NCI-H446 treated with DMSO at 0.1 percent for 48 hours (cell line): Measurements from ENCODE around the gene CFAP97.
"Not testable (repeated sequence)": the region's sequence is repeated elsewhere in the genome, so short reads cannot be mapped to it uniquely, and the experiment has no call there.

Source experiments
- DNase-seq: peaks from one replicate; lab custom pipeline; 2025; lab: John Stamatoyannopoulos, UW

Gene CFAP97

DNA sequence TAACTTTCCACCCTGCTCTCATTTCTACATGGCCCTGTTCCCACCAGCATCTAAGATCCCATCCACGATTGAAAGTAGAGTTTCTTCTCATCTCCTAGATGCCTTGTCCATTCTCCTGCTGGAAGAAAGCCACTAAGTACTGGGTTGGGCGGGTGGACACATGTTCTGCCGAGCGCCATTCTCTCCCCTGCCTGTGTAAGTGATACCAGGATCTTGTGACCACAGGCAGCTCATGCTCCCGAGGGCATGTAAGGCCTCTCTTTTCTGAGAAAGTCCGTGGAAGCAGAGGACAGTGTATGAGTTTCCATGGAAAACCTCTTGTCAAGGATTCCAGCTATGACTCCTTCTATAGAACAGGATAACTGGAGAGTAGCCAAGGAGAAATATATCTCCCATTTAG, 64.1 kb downstream of the CFAP97 start:
- no peak for DNase-seq

DNA sequence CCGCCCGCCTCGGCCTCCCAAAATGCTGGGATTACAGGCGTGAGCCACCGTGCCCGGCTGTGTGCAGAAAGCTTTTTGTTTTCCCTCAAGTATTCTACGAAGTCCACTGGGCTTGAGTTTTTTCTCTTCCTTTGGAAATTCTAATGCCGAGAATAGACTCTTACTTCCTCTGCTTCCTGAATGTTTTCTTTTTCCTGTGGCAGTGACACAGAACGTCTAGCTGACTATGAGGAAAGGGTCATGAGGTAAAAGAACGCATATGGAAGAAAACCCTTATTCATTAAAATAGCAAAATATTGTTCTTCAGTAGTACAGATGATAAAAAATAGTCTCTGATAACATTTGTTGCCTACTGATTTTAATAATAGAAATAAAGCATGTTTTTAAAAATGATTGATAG, 65.6 kb downstream of the CFAP97 start:
- no peak for DNase-seq

DNA sequence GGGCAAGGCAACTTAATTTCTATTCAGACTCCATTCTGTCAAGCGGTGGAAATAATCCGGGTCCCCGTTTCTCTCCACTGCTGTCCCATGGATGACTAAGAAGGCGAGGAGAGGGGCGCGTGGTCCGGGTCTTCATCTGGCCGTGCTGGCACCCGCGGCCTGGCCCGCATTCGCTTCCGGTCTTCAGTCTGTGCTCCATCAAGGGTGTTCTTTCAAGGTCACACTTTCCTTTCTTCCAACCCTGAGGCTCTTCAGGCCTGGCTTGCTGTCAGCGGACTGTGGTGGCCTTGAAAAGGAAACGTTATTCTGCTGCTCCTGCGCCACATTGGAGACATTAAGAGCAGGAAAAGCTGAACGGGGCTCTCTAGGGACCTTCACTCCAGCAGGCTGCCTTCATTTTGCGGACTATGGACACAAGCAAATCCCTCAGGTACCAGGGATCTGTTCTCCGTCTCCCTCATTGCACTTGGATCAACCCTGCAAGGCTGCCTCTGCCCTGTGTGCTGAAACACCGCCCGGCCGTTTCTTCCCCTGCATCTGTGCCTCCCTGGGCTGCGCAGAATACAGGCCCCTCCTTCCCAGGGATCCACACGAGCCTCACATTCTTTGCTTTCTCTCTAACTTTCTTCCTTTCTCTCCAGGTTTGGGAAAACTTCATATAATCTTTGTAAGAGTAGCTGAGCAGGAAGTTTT, 66.4 kb downstream of the CFAP97 start:
- no peak for DNase-seq

DNA sequence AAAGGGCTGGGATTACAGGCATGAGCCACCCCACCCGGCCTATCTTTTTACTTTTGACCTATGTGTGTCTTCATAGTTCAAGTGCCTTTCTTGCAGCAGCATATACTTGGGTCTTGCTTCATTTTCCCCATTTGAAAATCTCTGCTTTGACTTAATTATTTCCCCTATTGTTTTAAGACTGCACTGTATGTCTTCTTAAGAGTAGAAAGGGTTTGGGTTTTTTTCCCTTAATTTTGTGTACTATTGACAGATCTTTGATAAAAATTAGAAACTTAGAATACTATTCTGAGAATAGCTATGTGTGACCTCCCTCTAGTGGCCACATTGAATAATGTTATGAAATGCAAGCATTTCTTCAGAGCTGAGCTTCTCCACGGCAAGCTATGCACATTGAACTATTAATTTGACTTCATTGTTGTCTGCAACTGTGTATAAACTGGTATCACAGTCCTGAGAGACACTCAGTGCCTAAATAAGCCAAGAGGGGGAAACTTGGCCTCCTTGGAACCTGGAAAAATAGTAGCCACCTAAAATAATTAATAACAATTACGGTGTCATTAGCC, 69.4 kb downstream of the CFAP97 start:
- DNase-seq, result no peak

DNA sequence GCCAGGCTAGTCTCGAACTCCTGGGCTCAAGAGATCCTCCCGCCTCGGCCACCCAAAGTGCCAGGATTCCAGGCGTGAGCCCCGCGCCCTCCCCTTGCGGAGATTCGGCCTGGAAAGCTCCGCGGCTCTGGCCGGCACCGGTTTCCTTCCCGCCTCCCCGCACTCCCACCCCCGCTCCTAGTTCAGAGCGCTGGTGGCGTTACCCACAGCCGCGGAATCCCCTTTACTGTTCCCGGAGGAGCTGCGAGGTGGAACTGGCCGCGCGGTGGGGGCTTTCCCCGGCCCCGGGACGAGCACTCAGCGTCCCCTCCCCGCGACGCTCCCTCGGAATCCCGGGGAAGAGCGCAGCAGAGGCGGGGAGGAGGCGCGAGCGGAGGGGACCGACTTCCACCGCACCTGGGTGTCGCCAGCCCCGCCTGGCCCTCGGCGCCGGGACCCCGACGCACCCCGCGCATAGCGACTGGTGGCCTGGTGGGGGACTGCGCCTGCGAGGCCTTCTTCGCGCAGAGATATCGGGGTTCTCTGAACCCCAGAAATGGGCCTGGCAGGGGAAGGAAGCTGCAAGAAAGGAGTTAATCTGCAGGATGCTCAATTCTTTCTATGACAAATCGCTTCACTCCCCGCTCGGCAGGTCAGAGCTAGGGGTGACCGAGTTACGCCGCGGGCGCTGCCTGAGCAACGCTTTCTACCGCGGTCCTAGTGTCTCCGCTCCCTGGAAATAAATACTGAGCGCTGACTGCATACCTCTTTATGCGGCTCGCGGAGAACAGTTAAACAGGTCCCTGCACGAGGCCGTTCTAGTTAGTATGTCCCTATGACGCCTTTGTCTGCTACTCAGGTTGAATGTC, 75.3 kb downstream of the CFAP97 start:
- no peak for DNase-seq

DNA sequence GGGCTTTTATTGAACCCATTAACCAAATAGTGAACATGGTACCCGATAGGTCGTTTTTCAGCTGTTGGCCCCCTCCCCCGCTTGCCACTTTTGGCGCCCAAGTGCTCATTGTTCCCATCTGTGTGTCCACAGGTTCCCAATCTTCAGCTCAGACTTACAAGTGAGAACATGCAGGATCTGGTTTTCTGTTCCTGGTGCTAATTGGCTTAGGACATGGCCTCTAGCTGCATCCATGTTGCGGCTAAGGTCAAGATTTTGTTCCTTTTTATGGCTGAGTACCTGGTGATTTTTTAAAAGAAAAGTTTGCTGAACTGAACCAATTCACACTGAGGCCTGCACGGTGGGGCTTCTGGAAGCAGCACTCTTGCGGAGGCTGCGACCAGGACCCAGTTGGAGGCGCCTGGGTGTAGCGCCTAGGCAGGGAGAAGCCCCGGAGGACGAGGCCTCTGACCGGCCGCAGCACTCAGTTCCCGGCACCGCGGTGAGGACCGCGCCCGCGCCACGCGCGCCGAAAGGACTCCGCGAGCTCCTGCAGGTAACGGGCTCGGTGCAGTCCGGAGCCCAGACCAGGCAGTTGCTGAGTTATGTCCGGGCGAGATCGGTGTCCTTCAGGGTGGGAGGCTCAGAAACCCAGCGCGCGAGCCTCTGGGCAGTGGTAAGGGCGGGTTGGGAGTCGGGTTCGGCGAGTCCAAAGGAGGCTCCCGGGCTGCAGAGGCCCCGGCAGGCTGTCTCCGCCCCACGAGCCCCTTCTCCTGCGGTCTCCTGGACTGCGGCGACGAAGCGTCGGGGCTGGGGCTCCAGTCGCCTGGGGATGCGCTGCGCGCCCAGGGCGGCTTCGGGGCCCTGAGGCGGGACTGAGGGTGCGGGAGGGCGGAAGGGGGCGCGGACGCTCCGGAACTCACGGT, 76.5 kb downstream of the CFAP97 start:
- no peak for DNase-seq

DNA sequence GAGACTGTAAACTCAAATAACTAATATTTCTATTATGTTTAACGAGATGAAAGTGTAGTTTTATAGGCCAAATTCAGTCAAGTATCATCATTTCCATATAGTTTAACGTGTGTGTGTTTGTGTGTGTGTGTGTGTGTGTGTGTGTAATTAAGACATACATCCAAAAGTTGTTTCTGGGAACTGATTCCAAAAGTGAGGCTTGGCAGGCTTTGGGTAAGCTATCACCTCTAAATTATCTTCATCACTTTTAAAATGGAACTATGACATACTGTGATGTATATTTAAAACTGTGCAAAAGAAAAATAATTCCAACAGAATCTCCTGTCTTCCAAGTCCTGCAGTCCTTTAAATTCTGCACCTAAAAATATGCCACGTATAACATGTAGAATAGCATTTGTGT, 79.8 kb downstream of the CFAP97 start:
- no peak for DNase-seq

DNA sequence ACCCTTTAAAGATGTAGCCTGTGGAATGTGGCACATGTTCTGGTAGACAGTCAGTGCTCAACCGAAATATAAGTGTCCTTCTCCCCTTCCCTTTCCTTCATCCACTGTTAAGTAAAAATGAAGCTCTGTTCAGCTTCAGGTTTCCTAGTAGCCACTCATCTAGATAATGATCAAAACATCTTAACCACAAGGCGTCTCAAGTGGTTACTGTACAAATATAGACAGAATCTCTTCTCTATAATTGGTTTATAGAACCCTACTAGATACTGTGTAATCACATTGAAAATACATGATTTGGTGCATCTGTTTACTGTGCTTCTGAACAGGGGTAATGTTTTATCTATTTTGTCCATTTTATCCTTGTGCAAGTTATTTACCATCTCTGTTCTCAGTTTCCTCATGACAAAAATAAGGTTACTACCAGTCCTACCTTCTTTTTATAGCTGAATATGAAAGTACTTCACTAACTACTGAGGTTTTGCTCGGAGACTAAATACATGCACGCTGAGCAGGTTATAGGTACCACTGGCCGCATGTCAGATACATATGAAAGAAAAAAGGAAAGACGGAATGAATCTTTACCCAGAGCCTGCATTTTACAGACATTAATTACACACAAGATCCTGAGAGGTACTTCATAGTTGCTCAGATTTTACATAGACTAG, 81.0 kb downstream of the CFAP97 start:
- DNase-seq, result no peak

DNA sequence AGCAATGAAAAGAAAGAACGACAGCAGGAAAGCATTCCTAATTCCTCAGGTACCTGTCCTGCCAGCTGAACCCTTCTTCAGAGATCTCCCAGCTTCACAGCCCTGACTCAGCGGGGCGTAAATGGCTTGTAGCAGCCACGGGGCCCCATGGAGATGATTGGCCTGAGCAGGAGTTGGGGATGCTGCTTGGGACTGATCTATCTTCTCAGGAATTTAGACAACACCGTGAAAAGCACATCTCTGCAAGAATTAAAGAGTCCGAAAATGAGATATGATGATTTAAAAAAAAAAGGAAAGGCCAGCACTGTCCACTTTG, 83.2 kb downstream of the CFAP97 start:
- no peak for DNase-seq

DNA sequence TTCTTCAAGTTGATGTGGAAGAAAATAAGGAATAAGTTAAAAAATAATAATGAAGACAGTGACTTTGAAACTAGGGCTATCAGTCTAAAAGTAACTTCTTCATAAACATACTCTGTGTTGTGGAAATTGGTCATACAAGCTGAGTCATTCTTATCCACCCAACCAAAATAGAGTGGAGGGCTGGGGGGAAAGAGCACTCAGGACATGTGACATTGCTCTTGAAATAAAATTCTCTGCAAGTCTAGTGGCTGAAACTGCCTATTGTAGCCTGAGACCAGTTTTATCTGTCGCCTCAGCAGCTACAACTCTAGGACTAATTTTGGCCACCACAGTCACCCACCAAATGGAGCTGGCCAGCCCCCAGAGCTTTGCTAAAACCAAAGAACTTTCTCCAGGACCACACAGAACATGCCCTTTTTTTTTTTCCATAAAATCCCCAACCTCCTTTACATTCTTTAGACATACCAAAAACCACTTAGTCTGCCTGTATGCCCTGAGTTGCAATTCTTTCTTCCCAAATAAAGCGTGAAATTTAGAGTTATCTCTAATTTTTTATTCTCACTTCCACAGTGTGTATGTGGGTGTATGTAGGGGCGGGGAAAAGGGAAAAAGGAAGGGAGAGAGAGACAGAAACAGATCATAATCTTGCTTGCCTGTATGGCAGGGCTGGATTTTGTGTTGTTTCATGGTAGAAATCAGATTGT, 83.7 kb downstream of the CFAP97 start:
- DNase-seq, result no peak

DNA sequence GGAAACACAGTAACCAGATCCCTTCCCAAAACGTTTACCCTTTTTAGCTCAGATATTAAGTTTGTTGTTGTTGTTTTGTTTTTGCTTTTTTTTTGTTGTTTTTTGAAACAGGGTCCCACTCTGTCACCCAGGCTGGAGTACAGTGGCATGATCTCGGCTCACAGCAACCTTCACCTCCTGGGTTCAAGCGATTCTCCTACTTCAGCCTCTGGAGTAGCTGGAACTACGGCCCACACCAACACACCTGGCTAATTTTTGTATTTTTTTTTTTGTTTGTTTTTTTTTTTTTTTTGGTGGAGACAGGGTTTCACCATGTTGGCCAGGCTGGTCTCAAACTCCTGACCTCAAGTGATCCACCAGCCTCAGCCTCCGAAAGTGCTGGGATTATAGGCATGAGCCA, 84.3 kb downstream of the CFAP97 start:
- DNase-seq, result not testable (repeated sequence)

DNA sequence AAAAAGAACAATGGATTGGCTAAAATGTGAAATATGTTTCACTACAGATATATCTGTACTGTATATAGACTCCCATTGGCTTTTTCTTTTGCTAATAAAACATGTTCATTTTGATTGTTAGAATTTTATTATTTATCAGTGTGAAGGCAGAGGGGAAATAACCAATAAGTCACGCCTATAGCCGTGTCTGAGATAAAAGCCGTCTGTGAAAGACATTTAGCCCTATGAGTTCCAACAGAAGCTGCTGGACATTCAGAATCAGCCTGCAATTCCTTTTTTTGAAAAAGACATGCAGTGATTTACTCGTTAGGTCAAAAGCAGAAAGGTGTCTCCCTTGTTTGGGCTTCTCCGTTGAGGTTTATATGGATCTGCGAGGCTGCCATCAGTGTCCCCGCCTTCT, 84.9 kb downstream of the CFAP97 start:
- no peak for DNase-seq

DNA sequence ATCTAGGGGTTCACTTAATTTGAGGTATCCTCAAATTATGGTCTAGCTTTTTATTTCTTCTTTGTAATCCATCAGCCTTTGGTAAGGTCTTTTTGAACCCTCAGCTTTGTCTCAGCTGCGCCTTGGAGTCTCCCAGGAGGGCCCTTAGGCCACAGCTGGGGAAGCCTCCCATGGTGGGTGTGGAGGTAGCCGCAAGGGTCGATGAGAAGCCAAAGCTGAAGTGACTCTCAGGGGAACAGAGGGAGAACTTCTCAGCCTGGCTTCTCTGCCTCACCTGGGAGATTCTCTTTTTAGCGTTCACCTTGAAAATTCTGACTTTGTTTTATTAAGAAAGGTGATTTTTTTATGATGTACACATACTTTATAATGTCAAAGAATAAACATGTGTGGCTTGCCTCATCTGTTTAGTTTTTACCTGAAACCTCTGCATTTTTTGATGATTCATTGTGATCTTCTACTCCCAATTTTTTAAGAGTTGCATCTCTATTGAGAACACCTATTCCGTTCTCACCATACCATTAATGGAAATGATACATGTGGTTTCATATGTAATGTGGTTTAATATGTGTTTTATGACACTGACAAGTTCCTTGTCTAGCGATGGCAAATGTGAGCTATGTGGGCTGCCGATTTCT, 86.4 kb downstream of the CFAP97 start:
- no peak for DNase-seq

DNA sequence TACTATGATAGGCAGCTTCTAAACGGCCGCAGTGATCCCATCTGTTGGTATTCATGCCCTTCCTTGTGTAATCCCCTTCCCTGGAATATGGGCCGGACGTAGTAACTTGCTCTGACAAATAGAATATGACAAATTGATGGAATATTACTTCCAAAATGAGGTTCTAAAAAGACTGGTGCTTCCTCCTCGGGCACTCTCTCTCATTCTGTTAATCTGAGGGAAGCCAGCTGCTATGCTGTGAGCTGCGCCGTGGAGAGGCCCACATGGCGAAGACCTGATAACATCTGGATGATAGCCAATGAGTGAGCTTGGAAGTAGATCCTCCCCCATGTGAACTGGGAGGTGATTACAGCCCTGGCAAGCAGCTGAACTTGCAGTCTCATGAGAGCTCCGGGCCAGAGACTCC, 88.0 kb downstream of the CFAP97 start:
- DNase-seq, result peak; percentile 3

DNA sequence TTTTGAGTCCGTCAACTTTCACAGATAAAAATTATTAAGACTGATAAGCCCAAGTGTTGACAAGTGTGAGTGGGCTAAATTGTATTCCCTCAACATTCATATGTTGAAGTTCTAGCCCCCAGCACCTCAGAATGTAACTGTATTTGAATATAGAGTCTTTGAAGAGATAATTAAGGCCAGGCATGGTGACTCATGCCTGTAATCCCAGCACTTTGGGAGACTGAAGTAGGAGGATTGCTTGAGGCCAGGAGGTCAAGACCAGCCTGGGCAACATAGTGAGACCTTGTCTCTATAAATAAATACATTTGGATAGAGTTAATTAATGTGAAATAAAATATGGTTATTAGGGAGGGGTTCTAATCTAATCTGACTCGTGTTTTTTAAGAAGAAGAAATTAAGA, 90.5 kb downstream of the CFAP97 start:
- no peak for DNase-seq

DNA sequence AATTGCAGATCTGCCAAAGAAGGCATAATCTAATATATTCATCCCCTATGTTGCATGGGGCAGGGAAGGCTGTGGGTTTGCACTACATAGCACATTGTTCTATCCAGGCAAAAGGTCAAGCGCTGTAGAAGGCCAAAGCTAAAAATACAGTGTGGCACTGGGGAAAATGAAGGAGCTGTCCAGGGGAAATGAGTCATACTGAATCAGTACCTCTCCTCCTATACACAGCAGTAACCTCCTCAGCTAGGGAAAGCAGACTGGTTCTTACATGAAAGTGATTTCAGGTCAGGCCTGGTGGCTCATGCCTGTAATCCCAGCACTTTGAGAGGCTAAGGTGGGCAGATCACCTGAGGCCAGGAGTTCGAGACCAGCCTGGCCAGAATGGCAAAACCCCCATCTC, 91.7 kb downstream of the CFAP97 start:
- no peak for DNase-seq

DNA sequence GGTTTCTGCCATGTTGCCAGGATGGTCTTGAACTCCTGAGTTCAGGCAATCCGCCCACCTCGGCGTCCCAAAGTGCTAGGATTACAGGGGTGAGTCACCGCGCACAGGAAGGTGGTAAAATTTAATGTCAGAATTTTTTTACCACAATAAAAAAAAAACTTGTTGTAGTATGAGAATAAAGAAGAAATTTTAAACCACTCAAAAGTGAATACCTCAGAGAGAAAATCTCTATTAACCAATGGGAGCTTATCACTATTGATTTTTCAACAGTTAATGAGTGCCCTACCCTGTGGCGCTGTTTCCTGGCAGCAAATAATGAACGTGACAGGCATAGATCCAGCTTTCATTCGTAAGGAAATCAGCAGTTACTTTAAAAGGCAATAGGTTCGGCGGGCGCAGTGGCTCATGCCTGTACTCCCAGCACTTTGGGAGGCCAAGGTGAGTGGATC, 93.4 kb downstream of the CFAP97 start:
- no peak for DNase-seq

DNA sequence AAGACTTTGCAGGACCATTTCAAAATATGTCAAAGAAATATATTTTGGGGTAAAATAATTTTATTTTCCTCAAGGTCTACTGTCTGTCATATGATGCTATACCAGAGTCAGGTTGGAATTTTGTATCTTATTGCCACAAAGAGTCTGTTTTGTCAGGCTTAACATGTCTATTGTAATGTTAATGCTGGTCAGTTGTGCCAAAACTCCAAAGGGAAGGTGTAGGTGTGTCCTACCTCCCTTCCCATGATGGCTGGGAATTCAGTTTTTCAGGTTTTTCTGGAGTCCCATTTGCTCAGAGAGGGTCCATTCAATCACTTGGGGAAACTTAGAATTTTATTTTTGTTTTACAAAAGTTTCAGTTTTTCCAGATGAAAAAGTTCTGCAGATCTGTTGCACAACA, 94.1 kb downstream of the CFAP97 start:
- no peak for DNase-seq
